GM21737 (cell line): ENCODE data around the gene HTT.

Experiments used
- ATAC-seq: cut with Tn5 transposase; IDR thresholded peaks from one replicate; pipeline ENCODE4 v1.9.1; 2021; ENCODE audit warnings: mild to moderate bottlenecking, moderate library complexity; ENCODE audit not compliant: unreplicated experiment

Gene HTT

DNA sequence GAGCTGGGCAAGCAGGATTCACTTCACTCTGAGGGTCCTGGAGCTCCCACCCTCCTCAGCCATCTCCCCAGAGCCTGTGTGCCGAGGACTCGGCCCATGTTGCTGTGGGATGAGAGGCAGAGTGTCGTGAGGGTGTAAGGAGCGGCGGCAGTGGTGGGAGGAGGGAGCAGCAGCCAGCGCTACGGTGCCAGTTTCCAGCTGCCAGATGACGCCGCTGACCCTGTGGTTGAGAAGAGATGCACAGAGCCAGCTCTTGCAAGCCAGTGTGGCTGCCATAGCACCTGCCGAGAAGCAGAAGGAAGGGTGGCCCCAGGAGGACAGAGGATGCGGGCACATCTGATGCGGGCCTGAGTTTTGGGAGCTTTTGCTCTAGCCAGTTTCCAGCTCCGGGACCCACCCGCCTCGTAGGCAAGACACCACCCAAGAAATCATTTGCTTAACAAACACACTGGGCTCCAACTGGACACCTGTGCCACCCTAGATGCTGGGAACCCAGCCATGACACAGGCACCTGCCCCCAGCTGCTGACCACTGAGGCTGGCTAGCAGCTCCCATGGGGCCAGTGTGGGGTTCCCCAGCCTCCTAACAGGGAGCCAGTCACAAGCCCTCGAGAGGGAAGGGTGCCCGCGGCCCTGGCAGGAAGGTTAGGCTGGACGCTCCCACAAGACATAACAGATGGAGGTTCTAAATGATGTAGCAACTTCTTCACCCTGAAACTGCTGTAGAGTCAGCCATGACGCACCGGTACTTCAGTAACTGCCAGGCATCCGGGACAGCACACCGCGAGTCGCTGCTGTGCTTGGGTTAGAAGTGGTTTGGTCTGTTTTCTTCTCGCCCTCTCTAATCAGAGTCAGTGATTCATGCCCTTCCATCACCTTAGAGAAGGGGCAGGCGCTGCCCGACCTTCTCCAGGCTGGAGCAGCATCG lies 183.3 kb downstream of the HTT start:
- no peak for ATAC-seq

GRCh38 chr4:3261411-3262207 lies 187.1 kb downstream of the HTT start:
- ATAC-seq = no peak

DNA sequence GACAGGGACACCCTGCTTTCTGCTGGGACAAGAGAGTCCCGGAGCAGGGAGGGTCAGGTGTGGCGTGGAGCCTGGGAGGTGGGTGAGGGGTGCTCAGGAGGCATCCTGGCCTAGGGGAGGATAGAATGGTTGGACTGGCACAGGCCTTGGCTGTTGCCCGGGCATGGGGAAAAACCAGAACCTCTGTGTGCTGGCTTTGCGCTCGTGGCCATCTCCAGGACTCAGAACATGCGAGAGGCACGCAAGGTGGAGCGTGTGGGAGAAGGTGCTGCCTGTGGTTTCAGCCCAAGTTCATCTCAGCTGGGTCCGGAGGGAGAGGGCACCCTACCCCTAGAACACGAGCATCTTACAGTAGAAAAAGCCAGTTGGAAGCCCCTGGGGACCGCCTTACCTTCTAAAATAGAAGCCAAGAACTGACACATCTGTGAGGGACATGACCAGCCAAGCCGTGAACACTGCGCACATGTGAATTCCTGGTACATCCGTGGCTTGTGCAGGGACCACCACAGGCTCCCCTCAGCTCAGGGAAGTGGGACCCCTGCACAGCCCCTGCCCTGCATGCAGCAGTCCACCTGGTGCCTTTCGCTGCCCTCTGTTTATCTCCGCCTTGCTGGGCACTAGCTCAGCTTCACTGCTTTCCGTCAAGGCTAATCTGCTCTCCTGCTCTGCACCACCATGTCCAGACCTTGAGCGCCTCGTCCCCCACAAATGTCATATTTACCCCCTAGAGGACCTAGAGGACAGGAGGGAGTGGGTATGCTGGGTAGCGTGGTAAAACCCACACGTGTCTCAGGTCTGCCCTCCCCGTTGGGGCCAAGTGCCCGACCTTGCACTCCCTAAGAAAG lies 187.9 kb downstream of the HTT start:
- ATAC-seq = no peak

GRCh38 chr4:3263053-3263875 lies 188.8 kb downstream of the HTT start:
- no peak for ATAC-seq

GRCh38 chr4:3263876-3264193 lies 189.4 kb downstream of the HTT start:
- no peak for ATAC-seq

DNA sequence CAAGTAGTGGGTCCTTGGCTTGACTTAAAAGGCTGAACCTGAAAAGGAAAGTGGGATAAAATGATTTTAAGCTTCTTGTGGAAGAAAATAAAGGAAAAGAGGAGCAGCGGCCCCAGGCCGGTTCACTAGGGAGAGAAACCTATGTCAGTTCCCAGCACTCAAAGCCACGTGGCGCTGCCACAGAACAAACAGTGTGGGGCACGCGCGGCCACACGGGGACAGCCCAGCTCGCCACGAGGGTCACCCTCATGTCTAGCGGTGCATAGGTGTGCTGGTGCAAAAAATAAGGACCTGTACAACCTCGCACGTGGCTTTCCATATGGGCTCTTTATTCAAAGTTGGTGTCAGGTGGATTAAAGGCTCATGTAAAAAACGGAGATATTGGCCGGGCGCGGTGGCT lies 191.6 kb downstream of the HTT start:
- ATAC-seq = no peak

- ATAC-seq = no peak
These were observed 193.3 kb downstream of the HTT start for GRCh38 chr4:3267576-3268394.

GRCh38 chr4:3268395-3269104 lies 194.1 kb downstream of the HTT start:
- no peak for ATAC-seq

- ATAC-seq = no peak
These were observed 194.8 kb downstream of the HTT start for GRCh38 chr4:3269105-3269927.

DNA sequence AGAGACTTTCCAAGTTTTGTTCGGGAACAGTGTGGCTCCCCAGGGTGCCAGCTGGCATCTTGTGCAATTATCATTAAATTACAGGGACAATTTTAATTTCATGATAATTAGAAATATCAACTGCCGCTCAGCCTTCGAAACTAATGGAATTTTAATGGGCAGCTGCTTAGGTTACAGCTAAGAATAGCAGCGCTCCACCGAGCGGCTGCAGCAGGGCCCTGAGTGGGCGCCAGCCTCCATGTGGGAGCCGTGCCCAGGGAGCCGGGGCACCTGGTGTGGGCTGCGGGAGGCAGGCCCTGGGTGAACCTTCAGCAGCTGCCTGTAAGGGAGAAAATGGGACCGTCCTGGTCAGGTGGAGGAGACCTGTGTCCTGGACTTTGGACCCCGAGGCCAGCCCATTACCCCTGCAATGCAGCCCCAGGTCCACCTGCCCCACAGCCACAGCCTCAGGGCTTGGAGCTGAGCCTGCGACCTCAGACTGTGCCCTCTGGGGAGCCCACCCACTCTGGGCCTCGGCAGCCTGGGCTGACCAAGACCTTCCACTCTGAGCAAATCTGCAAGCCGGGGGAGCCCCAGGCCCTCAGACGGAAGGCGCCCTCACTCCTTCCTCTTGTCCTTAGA lies 195.6 kb downstream of the HTT start:
- ATAC-seq = no peak

DNA sequence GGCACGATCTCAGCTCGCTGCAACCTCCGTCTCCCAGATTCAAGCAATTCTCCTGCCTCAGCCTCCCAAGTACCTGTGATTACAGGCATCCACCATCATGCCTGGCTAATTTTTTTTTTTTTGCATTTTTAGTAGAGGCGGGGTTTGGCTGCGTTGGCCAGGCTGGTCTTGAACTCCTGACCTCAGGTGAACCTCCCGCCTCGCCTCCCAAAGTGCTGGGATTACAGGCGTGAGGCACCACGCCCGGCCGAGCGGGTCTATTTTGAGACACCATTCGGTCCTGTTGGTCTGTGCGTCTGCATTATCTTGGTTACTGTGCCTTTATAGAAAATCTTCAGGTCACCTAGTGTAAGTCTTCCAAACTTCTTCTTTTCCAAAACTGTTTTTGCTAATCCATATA lies 196.7 kb downstream of the HTT start:
- ATAC-seq = no peak

GRCh38 chr4:3276986-3277385 lies 202.5 kb downstream of the HTT start:
- no peak for ATAC-seq

- ATAC-seq = no peak
These were observed 206.0 kb downstream of the HTT start for GRCh38 chr4:3280466-3280865.

DNA sequence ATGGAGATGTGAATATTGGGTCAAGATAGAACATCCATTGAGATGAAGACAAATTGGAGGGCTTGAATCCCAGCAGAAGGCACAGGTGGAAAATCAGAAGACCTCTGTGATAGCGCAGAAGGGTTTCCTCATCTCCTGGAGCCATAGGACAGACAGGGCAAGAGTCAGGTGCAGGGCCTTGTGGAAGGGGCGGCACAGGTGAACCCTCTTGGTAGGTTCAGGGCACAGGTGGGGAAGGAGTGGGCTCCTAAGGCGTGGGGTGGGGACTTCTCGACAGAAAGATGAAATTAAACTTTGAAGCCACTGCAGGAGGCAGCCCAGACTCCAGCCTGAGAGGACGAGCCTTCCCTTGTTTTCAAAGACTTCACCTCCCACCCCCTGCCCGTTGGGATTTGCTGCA lies 209.0 kb downstream of the HTT start:
- no peak for ATAC-seq

GRCh38 chr4:3283916-3284315 lies 209.4 kb downstream of the HTT start:
- ATAC-seq = no peak

DNA sequence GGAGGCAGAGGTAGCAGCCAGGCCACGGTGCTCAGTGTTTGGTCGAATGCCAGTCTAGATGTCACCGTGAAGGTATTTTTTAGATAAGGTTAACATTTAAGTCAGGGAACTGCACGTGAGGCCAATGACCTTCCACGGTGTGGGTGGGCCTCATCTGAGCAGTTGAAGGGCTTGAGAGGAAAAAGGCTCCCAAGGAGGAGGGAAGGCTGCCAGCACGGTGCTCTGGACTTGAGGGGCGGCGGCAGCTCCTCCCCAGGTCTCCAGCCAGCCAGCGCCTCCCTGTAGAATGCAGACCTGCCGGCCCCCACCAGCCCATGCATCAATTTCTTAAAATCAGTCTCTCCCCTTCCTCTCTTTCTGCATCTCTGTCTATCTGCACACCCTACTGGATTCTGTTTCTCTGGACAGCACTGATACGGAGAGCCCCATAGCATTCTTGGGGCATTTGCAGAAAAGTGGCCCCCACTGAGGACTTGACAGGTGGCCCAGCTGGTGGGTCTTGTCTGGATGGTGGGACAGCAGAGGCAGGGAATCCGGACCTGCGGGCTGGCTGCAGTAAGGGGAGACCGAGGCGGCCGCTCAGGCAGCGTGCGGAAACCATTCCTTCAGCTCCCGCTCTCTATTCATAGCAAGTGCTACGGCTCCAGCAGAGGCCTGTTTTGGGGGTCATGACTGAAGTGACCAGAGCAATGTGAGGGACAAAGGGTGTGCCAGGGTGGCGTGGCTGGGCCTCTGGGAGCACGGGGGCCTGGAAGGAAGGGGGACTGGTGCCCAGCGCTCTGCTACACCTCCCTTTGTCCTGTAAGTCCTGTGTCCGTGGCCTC lies 210.5 kb downstream of the HTT start:
- no peak for ATAC-seq
